Measurements from ENCODE around the gene MDM1. TPM values are rescaled to one million over a fixed set of nuclear protein-coding genes. Genes with fewer than 3 reads are reported as not detected.

MDM1 gene
- polyA plus RNA-seq, 1 donor from 2014 or later: 18.0 TPM

DNA sequence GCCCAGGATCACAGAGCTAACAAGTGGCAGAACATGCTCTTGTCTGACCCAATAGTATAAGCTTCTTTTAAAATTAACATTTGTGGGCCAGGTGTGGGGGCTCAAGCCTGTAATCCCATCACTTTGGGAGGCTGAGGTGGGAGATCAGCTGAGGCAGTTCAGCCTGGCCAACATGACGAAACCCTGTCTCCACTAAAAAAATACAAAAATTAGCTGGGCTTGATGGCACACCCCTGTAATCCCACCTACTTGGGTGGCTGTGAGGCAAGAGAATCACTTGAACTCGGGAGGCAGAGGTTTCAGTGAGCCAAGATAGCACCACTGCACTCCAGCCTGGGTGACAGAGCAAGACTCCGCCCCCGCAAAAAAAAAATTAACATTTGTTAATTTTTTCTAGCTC is 45.8 kb downstream of the MDM1 start:
- no peak overlapping the region for H3K27ac Mint-ChIP-seq
- peaks cover 0 to 5% (median 3%) of the 10 kb centered on the region in 3 donors for H3K4me1 Mint-ChIP-seq
- H3K27me3 Mint-ChIP-seq: peaks cover 9% of the 10 kb centered on the region
- H3K36me3 Mint-ChIP-seq: no peaks in the 10 kb centered on the region
- H3K4me3 Mint-ChIP-seq: no peak overlapping the region
- peaks cover 0 to 2% (median 0%) of the 10 kb centered on the region in 3 donors for H3K9me3 Mint-ChIP-seq

- Mint-ChIP-seq H3K27ac (no peak overlapping the region), H3K4me1 (peaks cover 0 to 5% (median 3%) of the 10 kb centered on the region in 3 donors)
These were observed 46.6 kb downstream of the MDM1 start for GRCh38 chr12:68285541-68285940.

DNA sequence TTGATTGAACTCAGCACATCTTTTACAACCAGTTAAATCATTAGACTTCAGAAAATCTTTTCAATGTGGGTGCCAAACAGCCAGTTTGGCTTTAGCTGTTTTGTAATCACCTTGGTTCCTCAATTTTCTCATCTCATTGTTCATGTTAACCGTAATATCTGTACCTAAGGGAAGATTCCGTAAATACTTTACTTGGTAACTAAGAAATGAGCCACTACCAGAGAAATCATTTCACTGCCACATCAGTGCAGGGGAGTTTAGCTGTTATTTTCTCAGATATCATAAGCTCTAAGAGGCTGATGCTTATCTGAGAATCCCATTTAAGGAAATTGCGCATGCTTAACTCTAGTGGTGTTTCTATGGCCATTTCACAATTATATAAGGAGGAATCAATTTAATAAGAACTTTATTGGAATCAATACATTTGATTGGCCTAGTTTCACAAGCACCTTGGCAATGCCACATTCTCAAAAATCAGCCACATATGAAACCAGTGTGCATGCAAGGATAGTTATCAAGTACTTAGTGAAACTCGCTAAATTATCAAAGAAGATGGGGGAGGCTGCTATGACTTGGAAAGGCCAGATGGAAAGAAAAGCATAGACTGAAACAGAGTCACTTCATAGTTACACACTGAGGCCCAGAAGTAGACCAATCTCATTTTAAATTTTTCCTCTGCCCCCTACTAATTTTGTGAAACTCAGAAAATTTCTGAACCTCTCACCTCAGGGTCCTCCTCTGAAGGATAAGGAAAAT is 50.7 kb downstream of the MDM1 start:
- Mint-ChIP-seq H3K36me3 (no peaks in the 10 kb centered on the region), H3K9me3 (no peaks in the 10 kb centered on the region), H3K4me1 (no peaks in the 10 kb centered on the region), H3K27me3 (peaks cover 9% of the 10 kb centered on the region), H3K27ac (no peak overlapping the region), H3K4me3 (no peak overlapping the region)

More at GRCh38 chr12:68285541-68285940, 46.6 kb downstream of the MDM1 start:
- no peaks in the 10 kb centered on the region for H3K36me3 Mint-ChIP-seq
- peaks cover 0 to 2% (median 0%) of the 10 kb centered on the region in 3 donors for H3K9me3 Mint-ChIP-seq
- H3K4me3 Mint-ChIP-seq: no peak overlapping the region
- H3K27me3 Mint-ChIP-seq: peaks cover 9% of the 10 kb centered on the region

DNA sequence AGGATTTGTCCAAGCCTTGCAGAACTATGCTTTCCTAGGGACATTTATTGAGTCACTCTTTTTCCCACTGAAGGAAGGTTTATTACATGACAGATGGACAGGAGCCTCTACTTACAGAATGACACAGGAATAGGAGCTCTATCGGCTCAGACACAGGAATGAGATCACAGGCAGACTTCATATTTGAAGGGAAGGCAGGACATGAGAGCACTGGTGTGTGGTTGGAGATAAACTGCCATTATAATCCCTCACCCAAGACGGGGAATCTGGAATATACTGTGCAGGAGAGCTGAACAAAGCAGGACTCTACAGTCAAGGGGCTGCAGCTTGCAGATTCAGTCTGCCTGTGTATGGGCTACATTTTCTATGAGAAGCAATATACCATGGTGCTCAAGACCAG is 51.9 kb downstream of the MDM1 start:
- Mint-ChIP-seq H3K36me3 (no peaks in the 10 kb centered on the region), H3K27me3 (peaks cover 6% of the 10 kb centered on the region), H3K27ac (peak overlapping the region in 1 of 3 donors; percentile 21), H3K9me3 (no peaks in the 10 kb centered on the region), H3K4me3 (no peak overlapping the region), H3K4me1 (no peaks in the 10 kb centered on the region)

DNA sequence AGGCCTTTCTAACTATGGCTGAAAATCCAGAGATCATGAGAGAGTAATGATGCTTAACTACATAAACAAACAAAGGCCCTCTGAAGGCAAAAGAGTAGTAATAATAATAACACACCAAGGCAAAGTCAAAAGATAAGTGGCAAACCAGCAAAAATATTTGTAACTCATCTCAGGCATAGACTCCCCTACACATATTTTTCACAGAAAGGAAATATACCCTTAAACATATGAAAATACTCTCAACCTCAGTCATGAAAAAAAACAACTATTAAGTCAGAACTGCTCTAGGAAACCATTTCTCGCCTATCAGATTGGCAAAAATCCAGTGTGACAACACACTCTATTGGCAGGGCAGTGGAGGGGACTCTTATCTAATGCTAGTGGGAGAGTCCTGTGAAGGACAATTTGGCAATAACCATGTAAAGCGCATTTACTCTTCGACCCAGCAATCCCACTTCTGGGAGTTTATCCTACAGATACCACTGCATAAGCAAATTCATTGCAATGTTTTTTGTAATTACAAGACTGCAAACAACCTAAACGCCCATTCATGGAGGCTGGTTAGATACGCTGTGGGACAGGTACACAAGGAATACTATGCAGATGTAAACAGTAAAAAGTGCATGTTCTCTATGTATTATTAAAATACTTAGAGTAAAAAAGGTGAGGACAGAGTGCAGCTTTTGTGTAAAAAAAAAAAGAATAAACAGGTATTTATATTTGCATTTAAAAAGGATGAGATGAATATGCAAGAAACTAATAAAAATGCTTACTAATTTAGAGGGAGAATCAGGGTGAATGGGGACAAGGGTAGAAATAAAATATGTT is 52.7 kb downstream of the MDM1 start:
- H3K36me3 Mint-ChIP-seq: no peaks in the 10 kb centered on the region
- H3K27me3 Mint-ChIP-seq: peaks cover 2% of the 10 kb centered on the region
- no peaks in the 10 kb centered on the region for H3K4me1 Mint-ChIP-seq
- no peak overlapping the region for H3K4me3 Mint-ChIP-seq
- H3K9me3 Mint-ChIP-seq: no peaks in the 10 kb centered on the region
- no peak overlapping the region for H3K27ac Mint-ChIP-seq

GRCh38 chr12:68276402-68276930 is 55.7 kb downstream of the MDM1 start:
- Mint-ChIP-seq H3K4me1 (no peaks in the 10 kb centered on the region), H3K9me3 (no peaks in the 10 kb centered on the region), H3K27me3 (no peaks in the 10 kb centered on the region), H3K36me3 (no peaks in the 10 kb centered on the region), H3K4me3 (no peak overlapping the region), H3K27ac (no peak overlapping the region)

DNA sequence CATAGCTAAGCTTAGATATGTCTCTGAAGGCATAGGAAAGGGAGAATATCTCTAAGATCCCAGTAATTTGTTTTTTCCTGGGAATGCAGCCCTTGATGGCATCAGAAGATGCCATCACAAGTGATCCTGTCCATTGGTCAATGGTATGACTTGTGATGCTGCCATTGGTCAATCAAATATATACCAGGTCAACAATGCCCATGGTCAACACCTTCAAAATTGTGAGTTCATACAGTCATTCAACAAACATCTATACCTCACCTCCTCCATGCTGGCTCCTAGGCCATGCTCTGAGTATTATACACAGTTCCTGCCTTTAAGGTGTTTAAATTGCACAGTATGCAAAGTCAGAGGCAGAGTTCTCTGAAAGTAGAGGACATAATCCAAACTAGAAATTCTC is 59.4 kb downstream of the MDM1 start:
- no peak overlapping the region for H3K4me3 Mint-ChIP-seq
- H3K27me3 Mint-ChIP-seq: no peaks in the 10 kb centered on the region
- H3K27ac Mint-ChIP-seq: no peak overlapping the region
- no peaks in the 10 kb centered on the region for H3K9me3 Mint-ChIP-seq
- no peaks in the 10 kb centered on the region for H3K4me1 Mint-ChIP-seq
- peaks cover 7% of the 10 kb centered on the region for H3K36me3 Mint-ChIP-seq

DNA sequence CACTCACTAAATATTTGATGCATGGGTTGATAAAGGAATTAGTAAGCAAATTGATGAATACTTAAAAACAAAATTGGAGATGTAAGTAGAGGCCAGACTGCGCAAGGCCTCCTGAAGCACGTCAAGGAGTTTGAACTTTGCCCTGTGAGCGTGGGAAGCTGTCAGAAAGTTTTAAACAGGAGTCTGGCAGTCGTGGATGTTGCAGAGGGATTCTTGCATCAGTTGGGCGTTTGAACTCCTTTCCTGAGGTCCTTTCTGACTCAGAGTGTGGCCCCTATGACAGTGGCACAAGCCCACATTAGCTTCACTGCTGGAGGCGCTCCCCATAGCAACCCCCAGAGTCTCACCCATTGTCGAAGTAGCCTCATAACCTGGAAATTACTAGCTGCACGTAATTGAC is 60.8 kb downstream of the MDM1 start:
- Mint-ChIP-seq H3K27me3 (no peaks in the 10 kb centered on the region), H3K4me3 (no peak overlapping the region), H3K36me3 (peaks cover 7% of the 10 kb centered on the region), H3K9me3 (no peaks in the 10 kb centered on the region), H3K4me1 (no peaks in the 10 kb centered on the region), H3K27ac (no peak overlapping the region)

DNA sequence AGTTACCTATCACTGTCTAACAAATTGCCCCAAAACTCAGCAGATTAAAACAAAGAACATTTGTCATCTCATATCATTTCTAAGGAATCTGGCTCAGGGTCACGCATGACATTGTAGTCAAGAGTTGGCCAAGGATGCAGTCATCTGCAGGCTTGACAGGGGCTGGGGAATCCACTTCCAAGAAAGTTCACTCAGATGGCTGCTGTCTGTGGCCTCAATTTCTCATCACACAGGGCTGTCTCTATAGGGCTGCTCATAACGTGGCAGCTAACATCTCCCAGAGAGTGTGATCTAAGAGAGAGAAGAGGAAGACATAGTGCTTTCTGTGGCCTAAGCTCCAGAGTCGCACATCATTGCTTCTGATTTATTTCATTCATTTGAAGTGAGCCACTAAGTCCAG is 61.8 kb downstream of the MDM1 start:
- Mint-ChIP-seq H3K36me3 (peaks cover 7% of the 10 kb centered on the region), H3K4me3 (peak overlapping the region in 1 of 4 donors; percentile 20), H3K27me3 (no peaks in the 10 kb centered on the region), H3K9me3 (peaks cover 0 to 2% (median 0%) of the 10 kb centered on the region in 3 donors), H3K4me1 (no peaks in the 10 kb centered on the region), H3K27ac (no peak overlapping the region)

DNA sequence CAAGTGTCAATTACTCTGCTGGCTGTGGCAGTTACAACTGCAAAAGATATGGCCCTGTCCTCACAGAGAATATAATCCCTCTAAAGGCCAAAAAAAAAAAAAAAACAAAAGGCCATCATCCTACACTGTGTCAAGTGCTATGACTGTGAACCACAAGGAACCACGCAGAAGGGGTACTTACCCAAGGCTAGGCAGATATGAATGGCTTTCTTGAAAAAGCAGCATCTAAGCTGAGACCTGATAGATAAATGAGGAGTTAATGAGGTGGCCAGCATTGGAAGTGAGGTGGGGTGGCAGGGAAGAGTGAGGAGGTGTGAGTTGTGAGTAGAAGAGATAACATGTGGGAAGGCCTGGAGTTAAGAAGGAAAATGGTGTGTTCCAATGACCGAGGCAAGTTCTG is 62.4 kb downstream of the MDM1 start:
- Mint-ChIP-seq H3K36me3 (peaks cover 7% of the 10 kb centered on the region), H3K27me3 (no peaks in the 10 kb centered on the region), H3K27ac (no peak overlapping the region), H3K9me3 (peaks cover 0 to 2% (median 0%) of the 10 kb centered on the region in 3 donors), H3K4me1 (peaks cover 0 to under 1% (median 0%) of the 10 kb centered on the region in 3 donors), H3K4me3 (no peak overlapping the region)

DNA sequence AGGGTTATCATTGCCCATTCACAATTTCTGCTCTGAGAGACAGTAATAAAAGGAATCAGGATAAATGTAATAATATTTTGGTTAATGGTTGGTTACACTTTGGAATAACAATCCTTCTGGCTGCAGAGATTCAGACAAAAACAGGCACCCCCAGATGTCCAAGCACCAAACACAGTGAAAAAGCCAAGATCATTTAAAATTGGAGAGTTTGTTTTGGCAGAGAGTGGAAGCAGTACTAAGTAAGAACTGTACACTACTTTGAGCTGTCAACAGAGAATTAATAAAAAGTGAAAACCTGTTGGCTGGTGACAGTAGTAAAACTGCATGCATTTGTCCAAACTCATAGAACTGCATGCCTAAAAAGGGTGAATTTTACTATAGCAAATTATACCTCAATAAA is 63.2 kb downstream of the MDM1 start:
- Mint-ChIP-seq H3K9me3 (peaks cover 0 to 2% (median 0%) of the 10 kb centered on the region in 3 donors), H3K27me3 (no peaks in the 10 kb centered on the region), H3K4me3 (no peak overlapping the region), H3K36me3 (peaks cover 7% of the 10 kb centered on the region), H3K4me1 (peaks cover 0 to 1% (median 0%) of the 10 kb centered on the region in 3 donors), H3K27ac (no peak overlapping the region)

DNA sequence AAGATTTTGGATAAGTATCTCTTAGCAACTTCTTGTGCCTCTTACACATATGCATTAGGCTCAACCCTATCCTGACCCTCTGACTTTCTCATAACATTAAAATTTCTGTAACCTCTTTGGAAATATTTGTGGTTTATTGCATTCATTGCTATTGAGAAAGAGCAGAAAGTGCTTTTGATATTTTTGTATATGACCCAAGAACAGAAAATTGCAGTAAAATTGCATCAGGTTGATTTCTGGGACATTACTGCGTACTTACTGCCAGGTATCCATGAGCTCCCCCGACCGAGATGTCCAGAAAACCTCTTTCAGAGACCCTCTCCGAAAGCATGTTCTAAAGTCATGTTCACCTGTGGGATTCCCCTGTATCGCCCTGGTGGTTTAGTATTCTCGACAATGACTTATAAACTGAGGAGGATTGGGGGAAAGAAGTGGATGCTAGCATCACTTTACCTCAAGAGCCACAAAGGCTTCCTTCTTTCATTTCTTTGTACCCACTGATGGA is 64.2 kb downstream of the MDM1 start:
- Mint-ChIP-seq H3K4me3 (no peak overlapping the region), H3K27me3 (no peaks in the 10 kb centered on the region), H3K9me3 (peaks cover 0 to 2% (median 0%) of the 10 kb centered on the region in 3 donors), H3K36me3 (peaks cover 7% of the 10 kb centered on the region), H3K27ac (no peak overlapping the region), H3K4me1 (peaks cover 0 to 1% (median 0%) of the 10 kb centered on the region in 3 donors)

GRCh38 chr12:68264857-68265256 is 67.3 kb downstream of the MDM1 start:
- H3K27ac Mint-ChIP-seq: peak overlapping the region in 1 of 3 donors; percentile 68
- H3K4me1 Mint-ChIP-seq: peaks cover 0 to 1% (median 0%) of the 10 kb centered on the region in 3 donors
- H3K4me3 Mint-ChIP-seq: no peak overlapping the region
- peaks cover 2% of the 10 kb centered on the region for H3K36me3 Mint-ChIP-seq
- H3K27me3 Mint-ChIP-seq: no peaks in the 10 kb centered on the region
- H3K9me3 Mint-ChIP-seq: peaks cover 0 to 2% (median 0%) of the 10 kb centered on the region in 3 donors

DNA sequence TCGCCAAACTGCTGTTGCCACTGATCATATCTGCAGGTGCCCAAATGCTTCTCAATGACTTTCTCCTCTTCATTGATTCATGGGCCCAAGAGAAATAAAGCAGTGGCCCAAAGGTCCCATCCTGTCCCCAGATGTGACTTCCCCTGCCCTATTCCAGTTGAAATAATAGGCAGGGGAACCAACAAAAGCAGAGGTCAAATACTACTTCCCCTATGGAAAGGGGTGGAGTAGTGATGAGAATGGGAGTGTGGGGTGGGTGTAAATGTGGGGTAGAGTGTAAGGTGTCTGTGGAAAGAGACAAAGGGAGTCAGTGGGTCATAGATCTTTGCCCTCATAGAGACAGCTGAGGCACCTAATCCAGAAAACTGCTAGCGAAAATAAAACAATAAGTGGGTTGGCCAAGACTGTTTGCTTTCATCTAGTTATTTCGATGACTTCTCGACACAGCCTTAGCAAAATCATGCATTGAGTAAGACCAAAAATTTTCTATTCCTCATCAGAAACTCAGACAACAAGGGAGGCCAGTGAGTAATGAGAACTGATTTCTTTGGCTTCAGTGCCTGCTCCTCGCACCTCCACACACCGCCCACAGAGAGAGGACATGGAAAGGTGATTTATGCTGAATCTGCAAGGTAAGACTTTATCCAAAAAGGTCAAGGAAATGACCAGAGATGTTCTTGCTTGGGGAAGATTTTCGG is 67.9 kb downstream of the MDM1 start:
- peaks cover 0 to 3% (median 1%) of the 10 kb centered on the region in 3 donors for H3K4me1 Mint-ChIP-seq
- H3K4me3 Mint-ChIP-seq: no peak overlapping the region
- no peaks in the 10 kb centered on the region for H3K27me3 Mint-ChIP-seq
- H3K27ac Mint-ChIP-seq: peak overlapping the region in 1 of 3 donors; percentile 68
- peaks cover 0 to 2% (median 0%) of the 10 kb centered on the region in 3 donors for H3K9me3 Mint-ChIP-seq
- H3K36me3 Mint-ChIP-seq: peaks cover 2% of the 10 kb centered on the region
